ENCODE data around the gene DISP3. TPM values are rescaled to one million over a fixed set of nuclear protein-coding genes. Genes with fewer than 3 reads are reported as not detected.

Gene DISP3
- total and polyA plus RNA-seq, 9 of the 15 experiments (the other 6 are each of a cell fraction or from before 2014, with no cell fraction given) = 0.03 to 0.19 (median 0.15) TPM; not detected in 5

- TF ChIP-seq, protein P1, sequence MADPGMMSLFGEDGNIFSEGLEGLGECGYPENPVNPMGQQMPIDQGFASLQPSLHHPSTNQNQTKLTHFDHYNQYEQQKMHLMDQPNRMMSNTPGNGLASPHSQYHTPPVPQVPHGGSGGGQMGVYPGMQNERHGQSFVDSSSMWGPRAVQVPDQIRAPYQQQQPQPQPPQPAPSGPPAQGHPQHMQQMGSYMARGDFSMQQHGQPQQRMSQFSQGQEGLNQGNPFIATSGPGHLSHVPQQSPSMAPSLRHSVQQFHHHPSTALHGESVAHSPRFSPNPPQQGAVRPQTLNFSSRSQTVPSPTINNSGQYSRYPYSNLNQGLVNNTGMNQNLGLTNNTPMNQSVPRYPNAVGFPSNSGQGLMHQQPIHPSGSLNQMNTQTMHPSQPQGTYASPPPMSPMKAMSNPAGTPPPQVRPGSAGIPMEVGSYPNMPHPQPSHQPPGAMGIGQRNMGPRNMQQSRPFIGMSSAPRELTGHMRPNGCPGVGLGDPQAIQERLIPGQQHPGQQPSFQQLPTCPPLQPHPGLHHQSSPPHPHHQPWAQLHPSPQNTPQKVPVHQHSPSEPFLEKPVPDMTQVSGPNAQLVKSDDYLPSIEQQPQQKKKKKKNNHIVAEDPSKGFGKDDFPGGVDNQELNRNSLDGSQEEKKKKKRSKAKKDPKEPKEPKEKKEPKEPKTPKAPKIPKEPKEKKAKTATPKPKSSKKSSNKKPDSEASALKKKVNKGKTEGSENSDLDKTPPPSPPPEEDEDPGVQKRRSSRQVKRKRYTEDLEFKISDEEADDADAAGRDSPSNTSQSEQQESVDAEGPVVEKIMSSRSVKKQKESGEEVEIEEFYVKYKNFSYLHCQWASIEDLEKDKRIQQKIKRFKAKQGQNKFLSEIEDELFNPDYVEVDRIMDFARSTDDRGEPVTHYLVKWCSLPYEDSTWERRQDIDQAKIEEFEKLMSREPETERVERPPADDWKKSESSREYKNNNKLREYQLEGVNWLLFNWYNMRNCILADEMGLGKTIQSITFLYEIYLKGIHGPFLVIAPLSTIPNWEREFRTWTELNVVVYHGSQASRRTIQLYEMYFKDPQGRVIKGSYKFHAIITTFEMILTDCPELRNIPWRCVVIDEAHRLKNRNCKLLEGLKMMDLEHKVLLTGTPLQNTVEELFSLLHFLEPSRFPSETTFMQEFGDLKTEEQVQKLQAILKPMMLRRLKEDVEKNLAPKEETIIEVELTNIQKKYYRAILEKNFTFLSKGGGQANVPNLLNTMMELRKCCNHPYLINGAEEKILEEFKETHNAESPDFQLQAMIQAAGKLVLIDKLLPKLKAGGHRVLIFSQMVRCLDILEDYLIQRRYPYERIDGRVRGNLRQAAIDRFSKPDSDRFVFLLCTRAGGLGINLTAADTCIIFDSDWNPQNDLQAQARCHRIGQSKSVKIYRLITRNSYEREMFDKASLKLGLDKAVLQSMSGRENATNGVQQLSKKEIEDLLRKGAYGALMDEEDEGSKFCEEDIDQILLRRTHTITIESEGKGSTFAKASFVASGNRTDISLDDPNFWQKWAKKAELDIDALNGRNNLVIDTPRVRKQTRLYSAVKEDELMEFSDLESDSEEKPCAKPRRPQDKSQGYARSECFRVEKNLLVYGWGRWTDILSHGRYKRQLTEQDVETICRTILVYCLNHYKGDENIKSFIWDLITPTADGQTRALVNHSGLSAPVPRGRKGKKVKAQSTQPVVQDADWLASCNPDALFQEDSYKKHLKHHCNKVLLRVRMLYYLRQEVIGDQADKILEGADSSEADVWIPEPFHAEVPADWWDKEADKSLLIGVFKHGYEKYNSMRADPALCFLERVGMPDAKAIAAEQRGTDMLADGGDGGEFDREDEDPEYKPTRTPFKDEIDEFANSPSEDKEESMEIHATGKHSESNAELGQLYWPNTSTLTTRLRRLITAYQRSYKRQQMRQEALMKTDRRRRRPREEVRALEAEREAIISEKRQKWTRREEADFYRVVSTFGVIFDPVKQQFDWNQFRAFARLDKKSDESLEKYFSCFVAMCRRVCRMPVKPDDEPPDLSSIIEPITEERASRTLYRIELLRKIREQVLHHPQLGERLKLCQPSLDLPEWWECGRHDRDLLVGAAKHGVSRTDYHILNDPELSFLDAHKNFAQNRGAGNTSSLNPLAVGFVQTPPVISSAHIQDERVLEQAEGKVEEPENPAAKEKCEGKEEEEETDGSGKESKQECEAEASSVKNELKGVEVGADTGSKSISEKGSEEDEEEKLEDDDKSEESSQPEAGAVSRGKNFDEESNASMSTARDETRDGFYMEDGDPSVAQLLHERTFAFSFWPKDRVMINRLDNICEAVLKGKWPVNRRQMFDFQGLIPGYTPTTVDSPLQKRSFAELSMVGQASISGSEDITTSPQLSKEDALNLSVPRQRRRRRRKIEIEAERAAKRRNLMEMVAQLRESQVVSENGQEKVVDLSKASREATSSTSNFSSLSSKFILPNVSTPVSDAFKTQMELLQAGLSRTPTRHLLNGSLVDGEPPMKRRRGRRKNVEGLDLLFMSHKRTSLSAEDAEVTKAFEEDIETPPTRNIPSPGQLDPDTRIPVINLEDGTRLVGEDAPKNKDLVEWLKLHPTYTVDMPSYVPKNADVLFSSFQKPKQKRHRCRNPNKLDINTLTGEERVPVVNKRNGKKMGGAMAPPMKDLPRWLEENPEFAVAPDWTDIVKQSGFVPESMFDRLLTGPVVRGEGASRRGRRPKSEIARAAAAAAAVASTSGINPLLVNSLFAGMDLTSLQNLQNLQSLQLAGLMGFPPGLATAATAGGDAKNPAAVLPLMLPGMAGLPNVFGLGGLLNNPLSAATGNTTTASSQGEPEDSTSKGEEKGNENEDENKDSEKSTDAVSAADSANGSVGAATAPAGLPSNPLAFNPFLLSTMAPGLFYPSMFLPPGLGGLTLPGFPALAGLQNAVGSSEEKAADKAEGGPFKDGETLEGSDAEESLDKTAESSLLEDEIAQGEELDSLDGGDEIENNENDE (IDR thresholded peaks at IDR 0.05; ENCODE audit: low read depth, low read length) = no peak
- TF ChIP-seq E2F6 (IDR thresholded peaks at IDR 0.05; ENCODE audit: borderline replicate concordance in 1 of 2, extremely low read depth in 1 of 2, insufficient read depth in 1 of 2, insufficient read length in 1 of 2, low read depth in 1 of 2, low read length in 1 of 2, poor library complexity in 1 of 2, severe bottlenecking in 1 of 2) = peak; percentile 38 to 50
- TF ChIP-seq, protein P2, sequence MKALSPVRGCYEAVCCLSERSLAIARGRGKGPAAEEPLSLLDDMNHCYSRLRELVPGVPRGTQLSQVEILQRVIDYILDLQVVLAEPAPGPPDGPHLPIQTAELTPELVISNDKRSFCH (CRISPR knock-in tag; IDR thresholded peaks at IDR 0.05) = no peak
- TF ChIP-seq, protein P2 (tag; IDR thresholded peaks at IDR 0.05) = peak; percentile 89
- peak; percentile 65; the same call in 1 of the 2 replicates for TF ChIP-seq RREB1 (CRISPR knock-in tag; IDR thresholded peaks at IDR 0.05)
Measured at GRCh38 chr1:11478571-11479374, at the start of gene DISP3 (continued).
